WTC11 (cell line): ENCODE measurements around the gene NEDD4L.

Source experiments
- ARID4B ChIP-seq: sonication (generic); formaldehyde crosslinking; IDR thresholded peaks from 2 replicates; pipeline ENCODE4 v1.8.0; 2023; ENCODE audit warnings: missing genetic modification reagents, mild to moderate bottlenecking, borderline replicate concordance
- ATF2 ChIP-seq: sonication (generic); formaldehyde crosslinking; IDR thresholded peaks from 2 replicates; pipeline ENCODE4 v1.8.1; 2022; ENCODE audit warnings: low read depth, missing genetic modification reagents, borderline replicate concordance
- CREB1 ChIP-seq: sonication (generic); formaldehyde crosslinking; IDR thresholded peaks from 2 replicates; pipeline ENCODE4 v1.8.0; 2023; ENCODE audit warnings: mild to moderate bottlenecking, missing genetic modification reagents
- CTCF ChIP-seq: fragments of 200-600 bp; IDR thresholded peaks from 2 replicates; pipeline ENCODE4 v1.8.0; 2022; ENCODE audit warnings: antibody characterized with exemption
- RELA ChIP-seq: sonication (generic); formaldehyde crosslinking; IDR thresholded peaks from 2 replicates; pipeline ENCODE4 v1.8.1; 2022; ENCODE audit warnings: missing genetic modification reagents, mild to moderate bottlenecking, borderline replicate concordance
- USF2 ChIP-seq: sonication (generic); formaldehyde crosslinking; IDR thresholded peaks from 2 replicates; pipeline ENCODE4 v1.8.1; 2023; ENCODE audit warnings: mild to moderate bottlenecking, missing genetic modification reagents, moderate library complexity

GRCh38 chr18:58114766-58115165 is 70.7 kb downstream of the NEDD4L start:
- no peak for TF ChIP-seq CREB1
- no peak for TF ChIP-seq ATF2 (CRISPR knock-in tag)
- TF ChIP-seq USF2 (CRISPR knock-in tag) = no peak
- no peak for TF ChIP-seq CTCF
- no peak for TF ChIP-seq RELA (CRISPR knock-in tag)
- no peak for TF ChIP-seq ARID4B (CRISPR knock-in tag)
